Fibroblast of mammary gland (primary cell): ENCODE results near the gene FOXO6.

Experiments used
- DNase-seq: peaks from one replicate; pipeline ENCODE4 v3.0.0-alpha.2; 2010; ENCODE audit warnings: low read depth
- H3K4me3 ChIP-seq: 2 replicates; pipeline ENCODE4 v1.5.1; 2011; ENCODE audit warnings: low read depth, mild to moderate bottlenecking, low read length, moderate library complexity; ENCODE audit not compliant: control insufficient read depth
- CTCF ChIP-seq: conservative IDR thresholded peaks from 2 replicates; pipeline ENCODE4 v1.5.1; 2011; ENCODE audit warnings: low read depth, low read length, inconsistent platforms; ENCODE audit not compliant: control insufficient read depth, insufficient read depth

Gene FOXO6

DNA sequence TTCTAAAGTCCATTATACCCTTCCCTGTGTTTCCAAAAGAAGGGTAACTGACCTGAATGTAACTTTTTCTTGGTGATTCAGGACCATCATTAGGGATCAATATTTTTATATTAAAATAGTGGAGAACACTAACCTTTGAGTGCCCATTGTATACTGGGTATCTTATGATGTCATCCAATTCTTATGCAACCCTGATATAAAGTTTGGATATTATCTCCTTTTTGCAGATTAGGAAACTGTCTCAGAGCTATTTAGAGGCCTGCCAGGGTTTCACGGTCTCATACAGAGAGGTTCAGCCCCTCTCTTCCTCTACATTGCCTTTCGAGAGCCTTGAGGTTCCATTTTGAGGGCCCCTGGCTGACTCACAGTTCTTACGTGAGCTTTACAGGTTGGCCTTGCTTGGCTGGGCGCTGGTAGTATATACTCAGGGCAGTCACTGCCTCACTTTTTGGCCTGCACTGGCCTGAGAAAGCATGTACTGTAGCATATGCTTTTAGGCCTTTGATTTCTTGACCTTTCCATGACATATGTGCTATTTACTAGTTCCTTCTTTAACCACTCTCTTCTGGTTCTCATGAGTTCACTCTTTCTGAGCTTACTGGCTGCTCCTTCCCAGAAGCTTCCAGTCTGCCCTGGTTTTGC, 15.7 kb upstream of the FOXO6 start:
- H3K4me3 ChIP-seq, result no peak overlapping the region
- TF ChIP-seq CTCF, result no peak
- DNase-seq, result no peak

DNA sequence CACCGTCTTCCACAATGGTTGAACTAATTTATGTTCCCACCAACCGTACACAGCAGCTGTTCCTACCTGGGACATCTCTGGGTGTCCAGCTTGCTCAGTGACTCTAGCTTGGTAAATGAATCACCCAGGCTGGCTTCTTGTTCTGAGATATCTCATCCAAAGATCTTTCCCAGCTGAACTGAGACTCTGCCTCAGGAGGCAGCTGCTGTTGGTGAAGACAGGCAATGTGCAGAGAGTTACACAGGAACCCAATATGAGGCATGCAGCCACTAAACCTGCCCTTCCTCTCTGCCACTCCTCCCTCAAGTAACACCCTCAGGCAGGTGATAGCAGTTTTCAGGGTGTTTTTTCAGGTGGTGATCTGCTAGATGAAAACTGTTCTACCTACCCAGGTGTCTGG, 14.0 kb upstream of the FOXO6 start:
- no peak for DNase-seq
- TF ChIP-seq CTCF, result no peak

DNA sequence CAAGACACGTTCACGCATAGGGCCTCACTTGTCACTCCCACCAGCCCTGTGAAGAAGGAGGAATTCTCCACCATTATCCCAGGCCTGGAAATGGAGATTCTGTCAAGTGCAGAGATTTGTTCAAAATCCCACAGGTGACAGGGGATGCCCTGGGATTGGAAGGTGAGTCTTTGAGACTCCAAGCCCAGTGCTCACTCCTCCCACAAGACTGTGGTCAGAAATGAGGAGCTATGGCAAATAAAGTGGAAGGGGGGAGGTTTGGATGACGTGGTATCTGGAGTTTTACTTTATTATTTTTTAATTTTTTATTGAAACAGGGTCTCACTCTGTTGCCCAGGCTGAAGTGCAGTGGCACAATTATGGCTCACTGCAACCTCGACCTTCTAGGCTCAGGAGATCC, 12.8 kb upstream of the FOXO6 start:
- no peak for TF ChIP-seq CTCF
- no peak overlapping the region for H3K4me3 ChIP-seq
- DNase-seq, result no peak

More for the DNA sequence above, 14.0 kb upstream of the FOXO6 start:
- H3K4me3 ChIP-seq, result no peak overlapping the region

DNA sequence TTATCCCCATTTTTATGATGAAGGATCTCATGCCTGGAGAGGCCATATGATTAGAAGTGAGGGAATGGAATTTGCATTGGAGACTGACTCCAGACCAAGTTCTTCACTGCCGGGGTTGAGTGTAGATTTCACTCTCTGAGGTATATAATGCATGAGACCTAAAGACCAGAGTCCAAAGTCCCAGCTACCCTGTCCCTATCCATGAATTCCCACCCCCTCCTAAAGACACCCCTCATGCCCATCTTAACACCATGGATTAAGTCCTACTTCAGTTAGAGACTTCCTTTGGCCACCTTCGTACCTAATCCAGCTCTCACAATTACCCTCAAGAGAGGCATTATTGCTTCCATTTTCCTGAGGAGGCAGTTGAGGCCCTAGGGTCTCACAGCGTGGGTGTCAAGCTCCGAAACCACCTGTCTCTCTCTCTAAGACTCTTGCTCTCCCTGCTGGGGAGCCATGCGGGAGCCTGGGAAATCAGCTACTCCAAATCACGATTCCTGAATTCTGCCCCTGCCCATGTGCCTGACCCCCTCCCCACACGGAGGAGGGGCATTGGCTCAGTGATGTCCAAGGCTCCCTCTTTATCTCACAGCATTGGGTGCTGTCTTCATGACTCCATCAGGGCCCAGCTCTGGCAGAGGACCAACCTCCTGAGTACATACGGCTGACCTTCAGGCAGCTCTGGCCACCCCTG, 11.7 kb upstream of the FOXO6 start:
- TF ChIP-seq CTCF, result no peak
- no peak overlapping the region for H3K4me3 ChIP-seq
- DNase-seq, result no peak

DNA sequence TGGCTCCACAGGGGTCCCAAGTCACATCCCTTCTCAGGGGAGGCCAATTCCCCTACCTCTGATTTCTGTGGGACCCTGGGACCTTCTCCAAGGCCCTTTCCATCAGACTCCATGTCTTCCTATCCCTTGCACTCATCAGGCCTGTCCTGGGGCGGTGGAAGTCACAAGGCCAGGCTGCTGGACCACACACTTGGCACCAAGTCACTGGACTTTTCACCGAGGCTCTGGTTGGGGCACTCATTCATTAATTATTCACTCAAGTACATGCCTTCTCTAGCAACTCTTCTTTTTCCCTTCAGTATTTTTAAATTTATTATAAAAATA, 11.2 kb upstream of the FOXO6 start:
- no peak for DNase-seq
- no peak overlapping the region for H3K4me3 ChIP-seq
- TF ChIP-seq CTCF, result no peak

- H3K4me3 ChIP-seq, result no peak overlapping the region
- DNase-seq, result no peak
- no peak for TF ChIP-seq CTCF
Measured at GRCh38 chr1:41351262-41352151, 9.7 kb upstream of the FOXO6 start.
